PFSK-1 (cell line): Measurements from ENCODE around the gene DNER.

Experiments used
- POLR2AphosphoS5 ChIP-seq: IDR thresholded peaks from 2 replicates; pipeline ENCODE4 v1.6.1; 2012; ENCODE audit warnings: low read depth, mild to moderate bottlenecking, control low read depth, low read length, moderate library complexity
- SIN3A ChIP-seq: IDR thresholded peaks from 2 replicates; pipeline ENCODE4 v1.6.1; 2012; ENCODE audit warnings: mild to moderate bottlenecking, low read length, moderate library complexity, borderline replicate concordance; ENCODE audit not compliant: insufficient read depth
- TAF1 ChIP-seq: IDR thresholded peaks from 2 replicates; pipeline ENCODE4 v1.6.1; 2012; ENCODE audit warnings: low read length, control low read depth, borderline replicate concordance; ENCODE audit not compliant: insufficient read depth

- TF ChIP-seq TAF1, result no peak
- no peak for TF ChIP-seq POLR2AphosphoS5
- TF ChIP-seq SIN3A, result no peak
Observed at GRCh38 chr2:229703909-229704630, 10.3 kb downstream of the DNER start.
